CD14-positive monocyte (primary cell): ENCODE measurements around the gene SMAD2. TPM values are rescaled to one million over a fixed set of nuclear protein-coding genes. Genes with fewer than 3 reads are reported as not detected.

ENCODE experiments used
- DNase-seq, 3 donors: peaks; one replicate each; pipeline ENCODE4 v3.0.0-alpha.2; 2011 to 2022
- H2AFZ ChIP-seq: 2 replicates; pipeline ENCODE4 v1.6.0; 2012; ENCODE audit warnings: mild to moderate bottlenecking, low read depth, low read length, inconsistent platforms; ENCODE audit not compliant: insufficient read depth, poor library complexity, severe bottlenecking
- H3K27ac ChIP-seq, 2 donors: 1 replicate in 1 of 2; 2 replicates in 1 of 2; pipeline ENCODE4 v1.5.1; 2012 to 2013; ENCODE audit warnings: low read length in 2 of 2, control low read depth in 1 of 2, inconsistent platforms in 1 of 2, low read depth in 1 of 2, mild to moderate bottlenecking in 1 of 2
- H3K27me3 ChIP-seq, 2 donors: one replicate each; pipeline versions ENCODE4 v1.6.0 to v1.6.1; 2011 to 2013; ENCODE audit warnings: low read length in 2 of 2; ENCODE audit not compliant: control insufficient read depth in 2 of 2, insufficient read depth in 2 of 2
- H3K36me3 ChIP-seq, 2 donors: replicated peaks in 1 of 2; 1 replicate in 1 of 2; 2 replicates in 1 of 2; pipeline versions ENCODE4 v1.5.1 to v1.6.1; 2012 to 2013; ENCODE audit warnings: low read length in 2 of 2, control low read depth in 1 of 2, inconsistent platforms in 1 of 2, mild to moderate bottlenecking in 1 of 2; ENCODE audit not compliant: insufficient read depth in 2 of 2, control insufficient read depth in 1 of 2
- H3K4me1 ChIP-seq, 2 donors: 1 replicate in 1 of 2; 2 replicates in 1 of 2; pipeline versions ENCODE4 v1.5.1 to v1.6.1; 2012 to 2013; ENCODE audit warnings: low read length in 2 of 2, control low read depth in 1 of 2, inconsistent platforms in 1 of 2, mild to moderate bottlenecking in 1 of 2, moderate library complexity in 1 of 2; ENCODE audit not compliant: insufficient read depth in 2 of 2, control insufficient read depth in 1 of 2
- H3K4me2 ChIP-seq: replicated peaks from 2 replicates; pipeline ENCODE3; 2012; ENCODE audit warnings: low read length, moderate library complexity, mild to moderate bottlenecking; ENCODE audit not compliant: poor library complexity, severe bottlenecking; ENCODE audit errors: extremely low read depth
- H3K4me3 ChIP-seq, 3 experiments: fragments of 200-600 bp in 1 of 3; sonication (generic) in 1 of 3; replicated peaks in 1 of 3; 1 replicate in 2 of 3; 2 replicates in 1 of 3; pipeline ENCODE4 v1.5.1; 2011 to 2013; ENCODE audit warnings: low read length in 3 of 3, mild to moderate bottlenecking in 3 of 3, control low read depth in 2 of 3, low read depth in 2 of 3, inconsistent platforms in 1 of 3, moderate library complexity in 1 of 3
- H3K79me2 ChIP-seq: 2 replicates; pipeline ENCODE4 v1.6.0; 2012; ENCODE audit warnings: mild to moderate bottlenecking, control low read depth, inconsistent platforms, low read length, moderate library complexity; ENCODE audit not compliant: insufficient read depth
- H3K9ac ChIP-seq: 2 replicates; pipeline ENCODE4 v1.6.0; 2017; ENCODE audit warnings: low read length, mild to moderate bottlenecking; ENCODE audit not compliant: insufficient read depth, poor library complexity, severe bottlenecking
- H3K9me3 ChIP-seq, 2 donors: replicated peaks in 1 of 2; 1 replicate in 1 of 2; 2 replicates in 1 of 2; pipeline versions ENCODE4 v1.5.1 to v1.6.1; 2012 to 2013; ENCODE audit warnings: low read length in 2 of 2, control low read depth in 1 of 2; ENCODE audit not compliant: control insufficient read depth in 1 of 2, insufficient read depth in 1 of 2
- H4K20me1 ChIP-seq: 2 replicates; pipeline ENCODE4 v1.6.0; 2012; ENCODE audit warnings: mild to moderate bottlenecking, low read length, control low read depth, moderate library complexity; ENCODE audit not compliant: insufficient read depth
- H3K27ac Mint-ChIP-seq, 7 donors: one replicate each; pipeline ENCODE4 v1.8.0; 2020; ENCODE audit warnings: mild to moderate bottlenecking in 7 of 7, mixed read lengths in 7 of 7, moderate library complexity in 6 of 7, inconsistent platforms in 2 of 7
- H3K27me3 Mint-ChIP-seq, 3 donors: one replicate each; pipeline ENCODE4 v1.8.0; 2021 to 2022; ENCODE audit warnings: low read depth in 3 of 3, mild to moderate bottlenecking in 3 of 3, mixed read lengths in 3 of 3, moderate library complexity in 3 of 3, inconsistent platforms in 1 of 3
- H3K36me3 Mint-ChIP-seq, 2 donors: one replicate each; pipeline ENCODE4 v1.8.0; 2020; ENCODE audit warnings: mixed read lengths in 2 of 2, inconsistent platforms in 1 of 2, mild to moderate bottlenecking in 1 of 2
- H3K4me1 Mint-ChIP-seq: one replicate; pipeline ENCODE4 v1.8.0; 2020; ENCODE audit warnings: mild to moderate bottlenecking, mixed read lengths
- H3K4me3 Mint-ChIP-seq, 2 donors: one replicate each; pipeline ENCODE4 v1.8.0; 2020; ENCODE audit warnings: mild to moderate bottlenecking in 2 of 2, mixed read lengths in 2 of 2, moderate library complexity in 1 of 2
- H3K9me3 Mint-ChIP-seq, 7 donors: one replicate each; pipeline ENCODE4 v1.8.0; 2020 to 2022; ENCODE audit warnings: mixed read lengths in 7 of 7, mild to moderate bottlenecking in 6 of 7, moderate library complexity in 6 of 7, inconsistent platforms in 2 of 7
- CTCF ChIP-seq: fragments of 200-600 bp; IDR thresholded peaks from one replicate; pipeline ENCODE4 v1.8.0; 2022; ENCODE audit warnings: antibody characterized with exemption, mild to moderate bottlenecking
- WGBS: methylation state at CpG from one replicate; pipeline ENCODE4 v1.1.5; 2013; ENCODE audit warnings: missing lambda C conversion rate; ENCODE audit not compliant: insufficient coverage; 5-methylcytosine and 5-hydroxymethylcytosine counted together
- intact Hi-C, 2 donors: fragments of 100-400 bp; cut with micrococcal nuclease; formaldehyde crosslinking; loops; one replicate each; pipeline versions ENCODE4 v1.15.0 to v1.15.1; 2023
- polyA plus RNA-seq, 3 donors: library from polyadenylated mRNA; depleted of rRNA in 1 of 3; unstranded in 2 of 3; stranded (reverse) in 1 of 3; fragments of 300-500 nt in 2 of 3; fragments of >200 nt in 1 of 3; fragmentation: Illumina TruSeq in 2 of 3; gene quantifications; 1 replicate in 2 of 3; 2 replicates in 1 of 3; pipeline ENCODE4 v1.2.3, GENCODE V29; 2012 to 2021

The SMAD2 gene
- polyA plus RNA-seq, 3 donors = 48.1 to 72.6 (median 70.6) TPM

GRCh38 chr18:47893939-47894699, 36.3 kb downstream of the SMAD2 start:
- H3K9me3 Mint-ChIP-seq = no peaks in the 10 kb centered on the region
- peak overlapping the region in 1 of 2 donors; percentile 27 for H3K27ac ChIP-seq
- H3K4me2 ChIP-seq = no peak overlapping the region
- H3K4me1 ChIP-seq = peaks cover 0 to 4% of the 10 kb centered on the region in 2 donors
- intact Hi-C loops = no loop called here
- no peak overlapping the region for H2AFZ ChIP-seq
- H3K79me2 ChIP-seq = peaks cover 55% of the 10 kb centered on the region
- H3K27me3 Mint-ChIP-seq = no peaks in the 10 kb centered on the region
- no peak overlapping the region for H3K9ac ChIP-seq
- no peak for TF ChIP-seq CTCF
- H3K36me3 ChIP-seq = peaks cover 27 to 65% of the 10 kb centered on the region in 2 donors
- H3K36me3 Mint-ChIP-seq = peaks cover 41 to 51% of the 10 kb centered on the region in 2 donors
- peak overlapping the region in 2 of 7 donors; percentile 51 to 71 for H3K27ac Mint-ChIP-seq
- no peak overlapping the region for H3K4me3 ChIP-seq
- H3K9me3 ChIP-seq = no peaks in the 10 kb centered on the region
- H4K20me1 ChIP-seq = peaks cover 93% of the 10 kb centered on the region
- DNase-seq = no peak
- no peak overlapping the region for H3K4me3 Mint-ChIP-seq
- peaks cover 15% of the 10 kb centered on the region for H3K4me1 Mint-ChIP-seq
- H3K27me3 ChIP-seq = no peaks in the 10 kb centered on the region
- WGBS = 94% methylated on average over 9 of the region's 9 CpGs

GRCh38 chr18:47893047-47893446, 37.4 kb downstream of the SMAD2 start:
- no peaks in the 10 kb centered on the region for H3K27me3 ChIP-seq
- H3K36me3 ChIP-seq = peaks cover 34 to 76% of the 10 kb centered on the region in 2 donors
- Mint-ChIP-seq H3K4me1 (peaks cover 15% of the 10 kb centered on the region), H3K27ac (peak overlapping the region in 1 of 7 donors; percentile 18), H3K4me3 (no peak overlapping the region), H3K27me3 (no peaks in the 10 kb centered on the region), H3K36me3 (peaks cover 50 to 55% of the 10 kb centered on the region in 2 donors), H3K9me3 (no peaks in the 10 kb centered on the region)
- DNase-seq = no peak
- no peaks in the 10 kb centered on the region for H3K9me3 ChIP-seq
- peaks cover 92% of the 10 kb centered on the region for H4K20me1 ChIP-seq
- H3K4me1 ChIP-seq = peaks cover 0 to 4% of the 10 kb centered on the region in 2 donors
- no peak overlapping the region for H3K4me2 ChIP-seq
- no peak overlapping the region for H2AFZ ChIP-seq
- no CpG with 5 or more reads among the region's 5 CpGs for WGBS
- peaks cover 49% of the 10 kb centered on the region for H3K79me2 ChIP-seq
- no peak for TF ChIP-seq CTCF
- intact Hi-C loops = no loop called here
- H3K4me3 ChIP-seq = no peak overlapping the region
- no peak overlapping the region for H3K9ac ChIP-seq
- H3K27ac ChIP-seq = peak overlapping the region in 1 of 2 donors; percentile 30
